Activated CD4-positive, alpha-beta T cell treated with anti-CD3 and anti-CD28 coated beads for 48 hours (primary cell): ENCODE data around the gene ACSL5.
"Not testable (repeated sequence)": the region's sequence is repeated elsewhere in the genome, so short reads cannot be mapped to it uniquely, and the experiment has no call there.

Source experiments
- DNase-seq: peaks from one replicate; pipeline ENCODE4 v3.0.0-alpha.2; 2020

Gene ACSL5

GRCh38 chr10:112376396-112376790 lies 2.5 kb downstream of the ACSL5 start:
- peak; percentile 24 for DNase-seq

GRCh38 chr10:112377116-112377515 lies 3.2 kb downstream of the ACSL5 start:
- not testable (repeated sequence) for DNase-seq

GRCh38 chr10:112379635-112380296 lies 5.8 kb downstream of the ACSL5 start:
- no peak for DNase-seq

- DNase-seq: no peak
Observed at GRCh38 chr10:112382515-112383235, 8.8 kb downstream of the ACSL5 start.

GRCh38 chr10:112383325-112383724 lies 9.4 kb downstream of the ACSL5 start:
- peak; percentile 34 for DNase-seq

GRCh38 chr10:112384141-112384540 lies 10.2 kb downstream of the ACSL5 start:
- DNase-seq: no peak

GRCh38 chr10:112385201-112385600 lies 11.3 kb downstream of the ACSL5 start:
- DNase-seq: no peak

- not testable (repeated sequence) for DNase-seq
Observed at GRCh38 chr10:112388056-112388455, 14.1 kb downstream of the ACSL5 start.

GRCh38 chr10:112388548-112388947 lies 14.6 kb downstream of the ACSL5 start:
- no peak for DNase-seq

GRCh38 chr10:112389271-112389822 lies 15.4 kb downstream of the ACSL5 start:
- DNase-seq: peak; percentile 70

- DNase-seq: no peak
Observed at GRCh38 chr10:112390125-112390703, 16.3 kb downstream of the ACSL5 start.

- DNase-seq: no peak
Observed at GRCh38 chr10:112393341-112393740, 19.4 kb downstream of the ACSL5 start.

GRCh38 chr10:112393827-112394226 lies 19.9 kb downstream of the ACSL5 start:
- no peak for DNase-seq

GRCh38 chr10:112394475-112394875 lies 20.6 kb downstream of the ACSL5 start:
- DNase-seq: no peak

GRCh38 chr10:112395809-112396530 lies 22.1 kb downstream of the ACSL5 start:
- no peak for DNase-seq

GRCh38 chr10:112397592-112397991 lies 23.7 kb downstream of the ACSL5 start:
- DNase-seq: no peak

- no peak for DNase-seq
Observed at GRCh38 chr10:112402917-112403316, 29.0 kb downstream of the ACSL5 start.

- no peak for DNase-seq
Observed at GRCh38 chr10:112404617-112405016, 30.7 kb downstream of the ACSL5 start.

- not testable (repeated sequence) for DNase-seq
Observed at GRCh38 chr10:112406806-112407205, 32.9 kb downstream of the ACSL5 start.

GRCh38 chr10:112407696-112408095 lies 33.8 kb downstream of the ACSL5 start:
- no peak for DNase-seq

GRCh38 chr10:112409299-112409698 lies 35.4 kb downstream of the ACSL5 start:
- no peak for DNase-seq

- no peak for DNase-seq
Observed at GRCh38 chr10:112409755-112410154, 35.8 kb downstream of the ACSL5 start.

- no peak for DNase-seq
Observed at GRCh38 chr10:112412696-112413095, 38.8 kb downstream of the ACSL5 start.
